GF-D8 (cell line): ENCODE results near the gene AFDN.

Experiments
- DNase-seq: peaks from one replicate; lab custom pipeline; 2025; lab: John Stamatoyannopoulos, UW

Gene AFDN

DNA sequence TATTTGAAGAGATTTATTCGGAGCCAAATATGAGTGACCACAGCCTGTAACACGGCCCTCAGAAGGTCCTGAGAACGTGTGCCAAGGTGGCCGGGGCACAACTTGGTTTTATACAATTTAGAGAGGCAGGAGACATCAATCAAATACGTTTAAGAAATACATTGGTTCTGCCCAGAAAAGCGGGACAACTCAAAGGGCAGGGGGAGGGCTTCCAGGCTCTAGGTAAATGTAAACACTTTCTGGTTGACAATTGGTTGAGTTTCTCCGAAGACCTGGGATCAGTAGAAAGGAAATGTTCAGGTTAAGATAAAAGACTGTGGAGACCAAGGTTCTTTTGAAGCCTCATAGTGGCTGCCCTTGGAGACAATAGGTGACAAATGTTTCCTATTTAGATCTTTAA lies 151.9 kb downstream of the AFDN start:
- DNase-seq, result no peak

DNA sequence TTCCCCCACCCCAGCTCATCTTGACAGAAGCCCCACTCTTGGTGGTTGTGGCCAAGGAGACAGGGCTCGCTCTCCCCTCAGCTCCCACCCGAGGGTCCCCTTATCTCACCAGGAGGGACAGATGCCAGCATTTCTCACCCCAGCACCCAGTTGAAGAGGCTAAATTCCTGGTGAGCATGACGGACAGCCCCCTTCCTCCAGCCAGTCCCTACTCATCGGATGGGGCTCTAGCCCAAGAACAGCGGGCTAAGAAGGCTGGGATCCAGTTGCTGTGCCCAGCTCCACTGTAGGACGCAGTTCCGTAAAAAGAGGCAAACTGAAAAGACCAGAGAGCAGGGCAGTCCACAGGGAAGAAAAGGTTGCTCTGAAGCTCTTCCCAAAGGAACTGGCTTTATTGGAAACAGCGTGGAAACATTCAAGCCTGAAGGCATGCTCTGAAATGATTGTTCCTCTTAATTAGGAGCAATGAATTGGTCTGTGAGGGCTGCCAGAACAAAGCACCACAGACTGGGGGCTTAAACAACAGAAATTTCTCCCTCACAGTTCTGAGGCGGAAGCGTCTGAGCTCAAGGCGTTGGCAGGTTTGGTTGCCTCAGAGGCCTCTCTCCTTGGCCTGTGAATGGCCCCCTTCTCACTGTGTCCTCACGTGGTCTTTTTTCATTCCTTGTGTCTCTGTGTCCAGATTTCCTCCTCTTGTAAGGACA lies 152.9 kb downstream of the AFDN start:
- DNase-seq, result no peak

DNA sequence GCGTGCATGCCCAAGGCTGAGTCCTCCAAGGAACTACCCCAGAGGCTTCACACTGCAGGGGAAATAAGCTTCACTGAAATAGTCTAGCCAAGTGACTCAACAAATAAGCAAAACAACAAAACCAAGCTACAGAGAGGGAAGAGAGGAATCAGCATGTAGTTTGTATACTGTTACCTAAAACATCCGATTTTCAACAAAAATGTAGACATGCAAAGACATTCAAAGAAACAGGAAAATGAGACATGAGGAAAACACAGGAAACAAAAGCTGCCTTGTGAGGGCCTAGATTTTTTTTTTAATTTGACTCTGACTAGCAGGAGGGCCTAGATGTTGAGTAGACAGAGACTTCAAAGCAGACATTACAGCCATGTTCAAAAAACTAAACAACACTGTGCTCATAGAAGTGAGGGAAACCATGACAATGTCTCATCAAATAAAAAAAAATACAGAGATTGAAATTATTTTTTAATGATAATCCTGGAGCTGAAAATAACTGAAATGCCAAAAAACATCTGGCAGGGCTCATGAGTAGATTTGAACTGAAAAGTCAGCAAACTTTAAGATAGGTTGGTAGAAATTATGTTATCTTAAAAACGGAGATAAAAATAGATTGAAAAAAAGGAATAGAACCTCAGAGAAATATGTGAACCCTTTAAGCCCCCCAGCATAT lies 154.3 kb downstream of the AFDN start:
- DNase-seq, result no peak

DNA sequence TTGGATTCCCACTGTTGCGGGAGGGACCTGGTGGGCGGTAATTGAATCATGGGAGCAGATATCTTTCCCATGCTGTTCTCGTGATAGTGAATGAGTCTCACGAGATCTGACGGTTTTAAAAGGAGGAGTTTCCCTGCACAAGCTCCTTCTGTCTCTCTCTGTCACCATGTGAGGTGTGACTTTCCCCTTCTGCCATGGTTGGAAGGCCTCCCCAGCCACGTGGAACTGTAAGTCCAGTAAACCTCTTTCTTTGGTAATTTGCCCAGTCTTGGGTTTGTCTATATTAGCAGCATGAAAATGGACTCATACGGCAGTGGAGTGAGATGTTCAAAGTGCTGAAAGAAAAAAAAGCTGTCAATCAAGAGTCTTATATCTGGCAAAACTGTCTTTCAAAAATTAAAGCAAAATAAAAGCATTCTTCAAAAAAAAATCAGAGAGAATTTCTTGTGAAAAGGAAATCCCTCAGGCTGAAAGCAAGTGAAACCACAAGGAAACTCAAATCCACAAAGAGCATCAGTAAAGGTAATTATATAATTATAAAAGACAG lies 155.3 kb downstream of the AFDN start:
- DNase-seq, result no peak

DNA sequence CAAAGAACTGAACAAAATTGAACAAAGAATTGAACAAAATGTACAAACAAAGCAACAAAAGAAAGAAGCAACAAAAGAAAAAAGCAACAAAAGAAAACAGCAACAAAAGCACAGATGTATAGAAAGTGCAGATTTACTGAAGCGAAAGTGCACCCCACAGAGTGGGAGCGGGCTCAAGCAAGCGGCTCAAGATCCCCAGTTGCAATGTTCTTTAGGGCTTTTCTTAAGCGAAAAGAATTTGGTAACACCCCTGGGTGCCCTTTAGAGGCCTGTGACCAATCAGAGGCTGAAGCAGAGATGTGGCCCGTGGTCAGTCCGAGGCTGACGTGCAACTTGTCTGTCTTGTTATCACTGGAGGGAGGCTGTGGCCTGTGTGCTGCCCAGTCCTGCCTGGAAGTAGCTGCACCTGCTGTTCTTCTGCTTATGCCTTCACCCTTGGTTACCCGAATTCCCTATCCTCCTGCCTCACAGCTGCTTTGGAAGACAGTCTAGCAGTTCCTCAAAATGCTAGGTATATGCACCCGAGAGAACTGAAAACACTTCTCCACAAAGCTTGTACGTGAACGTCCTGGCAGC lies 157.5 kb downstream of the AFDN start:
- DNase-seq, result no peak

DNA sequence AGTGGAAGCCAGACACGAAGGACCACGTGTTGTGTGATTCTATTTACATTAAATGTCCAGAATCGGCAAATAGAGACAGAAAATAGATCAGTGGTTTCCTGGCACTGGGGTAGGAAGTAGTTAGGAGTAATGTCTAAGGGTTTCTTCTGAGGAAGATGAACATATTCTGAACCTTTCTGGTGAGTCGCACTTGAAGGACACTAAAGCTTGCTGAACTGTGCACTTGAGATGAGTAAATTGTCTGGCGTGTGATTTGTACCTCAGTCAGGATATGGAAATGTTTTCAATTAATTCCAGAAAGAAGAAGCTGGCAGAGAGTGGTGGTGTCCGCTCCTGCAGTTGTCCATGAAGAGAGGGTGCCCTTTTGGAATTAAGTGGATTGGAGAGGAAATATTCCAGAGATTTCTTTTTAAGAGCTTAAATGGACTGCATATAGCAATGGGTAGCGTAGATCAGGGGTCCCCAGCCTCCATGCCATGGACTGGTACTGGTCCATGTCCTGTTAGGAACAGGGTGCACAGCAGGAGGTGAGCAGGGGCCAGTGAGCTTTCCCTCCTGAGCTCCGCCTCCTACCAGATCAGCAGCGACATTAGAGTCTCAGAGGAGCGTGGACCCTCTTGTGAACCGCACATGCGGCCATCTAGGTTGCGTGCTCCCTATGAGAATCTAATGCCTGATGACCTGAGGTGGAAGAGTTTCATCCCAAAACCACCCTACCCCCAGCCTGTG lies 158.3 kb downstream of the AFDN start:
- DNase-seq, result no peak

DNA sequence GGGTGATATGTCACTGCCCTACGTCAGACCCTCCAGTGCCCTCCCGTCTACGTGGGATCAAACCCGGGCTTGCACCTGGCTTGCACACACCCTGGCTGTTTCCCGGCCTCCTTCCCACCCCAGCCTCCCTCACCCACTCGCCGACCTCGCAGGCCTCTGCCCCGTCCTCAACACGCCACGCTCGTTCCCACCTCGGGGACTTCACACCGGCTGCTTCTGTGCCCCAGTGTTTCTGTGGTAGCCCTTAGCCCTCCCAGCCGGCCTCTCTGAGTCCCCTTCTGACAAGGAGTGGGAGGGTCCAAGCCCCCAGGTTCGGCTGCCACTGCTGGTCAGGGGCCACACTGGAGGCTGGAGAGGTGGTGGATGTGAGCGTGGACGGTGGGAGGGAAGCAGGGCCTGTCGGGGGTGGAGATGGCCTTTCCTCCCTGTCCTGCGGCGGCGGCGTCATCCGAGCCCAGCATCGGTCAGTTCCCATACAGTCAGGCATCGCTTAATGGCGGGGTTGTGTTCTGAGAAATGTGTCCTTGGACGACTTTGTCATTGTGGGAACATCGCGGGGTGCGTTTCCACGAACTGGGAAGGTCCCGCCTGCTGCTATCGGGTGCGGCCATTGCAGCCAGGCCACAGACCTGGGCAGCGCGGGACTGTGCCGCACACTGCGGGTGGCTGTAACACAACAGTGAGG lies 159.3 kb downstream of the AFDN start:
- no peak for DNase-seq

DNA sequence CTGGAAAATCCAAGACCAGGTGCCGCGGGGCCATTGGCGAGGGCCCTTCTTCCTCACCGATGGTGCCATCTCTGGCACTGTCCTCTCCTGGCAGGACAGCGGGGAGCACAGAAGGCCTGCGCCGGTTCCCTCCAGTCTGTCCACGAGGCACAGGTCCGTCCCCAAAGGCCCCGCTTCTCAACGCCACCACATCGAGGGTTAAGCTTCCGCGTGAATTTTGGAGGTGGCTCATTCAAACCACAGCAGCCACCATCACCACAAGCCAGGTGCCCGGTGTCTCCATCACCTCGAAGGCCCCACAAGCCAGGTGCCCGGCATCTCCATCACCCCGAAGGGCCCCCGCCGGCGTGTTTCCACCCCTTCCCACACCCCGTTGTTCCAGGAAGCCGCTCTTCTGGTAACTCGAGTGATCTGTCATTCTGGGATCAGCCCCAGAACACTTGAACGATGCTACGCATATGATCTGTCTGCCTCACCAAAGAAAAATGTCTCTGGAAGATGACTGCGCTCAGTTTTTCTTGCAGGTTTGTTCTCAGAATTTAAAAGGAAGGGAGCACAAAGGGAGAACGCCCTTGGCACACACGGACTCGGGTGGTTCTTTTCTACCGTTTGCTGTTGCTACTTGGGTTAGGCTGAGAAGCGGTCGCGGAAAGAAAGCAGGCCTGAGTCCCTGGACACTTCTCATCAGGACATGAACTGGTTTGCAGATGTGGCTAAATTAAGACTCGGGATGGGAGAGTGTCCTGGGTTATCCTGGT lies 160.9 kb downstream of the AFDN start:
- DNase-seq, result no peak

DNA sequence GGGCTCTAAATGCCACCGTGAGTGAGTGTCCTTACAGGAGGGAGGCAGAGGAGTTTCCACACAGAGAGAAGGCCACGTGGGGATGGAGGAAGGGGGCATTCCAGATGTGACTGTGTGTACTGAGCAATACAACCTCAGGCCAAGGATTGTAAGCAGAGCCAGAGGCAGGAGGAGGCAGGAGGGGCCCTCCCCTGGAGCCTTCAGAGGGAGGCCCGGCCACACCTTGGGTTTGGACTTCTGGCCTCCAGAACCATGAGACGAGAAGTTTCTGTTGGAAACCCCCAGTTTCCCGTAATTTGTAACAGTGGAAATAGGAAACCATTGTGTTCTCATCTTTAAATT lies 161.4 kb downstream of the AFDN start:
- no peak for DNase-seq

DNA sequence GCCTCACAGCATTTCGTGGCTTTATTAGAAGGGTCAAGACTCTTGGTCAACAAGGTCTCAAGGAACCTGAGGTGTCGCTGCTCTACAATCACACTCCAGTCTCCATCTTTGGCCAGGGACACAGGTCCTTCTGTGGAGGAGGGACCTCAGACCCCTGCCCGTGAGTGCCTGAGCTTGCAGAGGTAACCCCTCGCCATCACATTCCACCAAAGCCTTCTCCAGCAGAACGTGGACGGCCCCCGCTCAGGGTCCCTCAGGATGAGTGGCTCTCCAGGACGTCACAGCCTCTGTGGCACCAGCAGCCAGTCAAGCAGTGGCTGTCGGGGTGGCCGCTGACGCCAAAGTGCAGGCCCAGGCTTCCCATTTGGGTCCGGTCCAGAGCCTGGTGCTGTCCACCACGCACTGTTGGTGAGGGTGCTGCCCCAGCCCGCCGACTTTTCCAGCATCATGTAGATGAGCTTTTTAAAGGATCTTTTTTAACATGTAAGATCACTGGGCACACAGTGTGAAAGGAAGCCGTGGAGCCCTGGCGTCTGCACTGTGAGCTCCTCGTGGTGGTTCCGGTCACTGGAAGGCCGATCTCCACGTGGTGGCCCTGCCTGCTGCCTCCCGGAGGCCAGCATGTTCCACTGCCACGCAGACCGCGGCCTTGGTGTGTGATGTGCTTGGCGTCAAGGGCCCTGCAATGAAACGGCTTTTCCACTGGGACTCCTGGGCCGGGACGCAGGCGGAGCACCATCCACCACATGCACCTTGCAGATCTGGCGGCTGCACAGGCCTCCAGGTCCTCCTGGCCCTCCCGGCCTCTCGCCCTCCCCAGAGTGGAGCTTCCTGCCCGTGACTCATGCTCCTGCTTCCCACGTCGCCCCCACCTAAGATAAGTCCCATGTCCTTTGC lies 162.5 kb downstream of the AFDN start:
- no peak for DNase-seq

DNA sequence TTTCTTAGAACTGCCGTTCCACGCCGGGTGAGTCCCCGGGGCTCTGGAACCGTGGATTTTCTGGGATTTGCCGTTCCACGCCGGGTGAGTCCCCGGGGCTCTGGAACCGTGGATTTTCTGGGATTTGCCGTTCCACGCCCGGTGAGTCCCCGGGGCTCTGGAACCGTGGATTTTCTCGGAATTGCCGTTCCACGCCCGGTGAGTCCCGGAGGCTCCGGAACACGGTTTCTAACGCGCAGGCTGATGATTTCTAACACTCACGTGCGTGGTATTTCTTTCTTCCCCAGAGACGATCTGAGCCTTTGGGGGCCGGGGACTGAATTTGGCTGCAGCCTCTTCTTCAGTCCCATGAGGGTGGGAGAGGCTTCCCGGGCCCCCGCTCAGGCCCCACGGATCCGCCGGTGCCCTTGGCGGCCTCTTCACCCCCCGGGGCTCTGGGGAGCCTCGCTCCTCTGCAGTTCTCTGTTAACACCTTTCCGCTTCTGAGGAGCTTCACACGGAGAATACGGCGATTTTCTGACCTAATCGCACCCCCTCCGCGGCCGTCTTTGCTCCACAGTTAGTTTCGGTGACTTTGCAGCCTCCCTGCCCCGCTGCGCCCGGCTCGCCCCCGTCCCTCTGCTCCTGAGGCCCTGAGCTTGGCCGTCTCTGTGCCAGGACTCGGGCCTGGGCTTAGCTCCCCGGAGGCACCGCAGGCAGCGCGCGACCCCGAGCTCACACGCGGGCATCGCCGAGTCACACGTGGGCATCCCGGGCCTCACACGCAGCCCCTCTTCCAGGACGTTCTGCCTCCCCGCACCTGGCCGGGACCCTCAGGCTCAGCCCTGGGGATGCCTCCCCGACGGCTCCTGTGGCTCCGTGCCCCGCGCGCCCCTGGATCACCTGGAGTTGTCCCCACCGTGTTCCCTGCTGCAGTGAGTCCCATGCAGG lies 163.6 kb downstream of the AFDN start:
- no peak for DNase-seq

DNA sequence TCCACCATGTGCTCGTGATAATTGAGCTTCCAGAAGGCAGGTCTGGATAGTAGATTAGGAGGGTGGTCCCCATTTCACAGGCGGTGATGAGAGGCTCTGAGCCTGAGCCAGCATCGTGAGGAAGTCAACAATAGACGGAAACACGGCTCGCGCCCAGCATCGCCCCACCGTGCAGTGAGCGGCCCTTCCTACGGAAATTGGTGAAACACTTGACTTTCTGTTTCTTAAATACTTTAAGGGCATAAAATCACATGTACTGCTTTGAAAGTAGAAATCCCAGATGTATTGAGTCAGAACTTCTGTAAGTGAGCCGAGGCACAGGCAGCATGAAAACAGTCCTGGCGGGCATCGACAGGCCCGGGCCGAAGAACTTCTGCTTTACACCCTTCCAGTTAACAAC lies 166.5 kb downstream of the AFDN start:
- no peak for DNase-seq

DNA sequence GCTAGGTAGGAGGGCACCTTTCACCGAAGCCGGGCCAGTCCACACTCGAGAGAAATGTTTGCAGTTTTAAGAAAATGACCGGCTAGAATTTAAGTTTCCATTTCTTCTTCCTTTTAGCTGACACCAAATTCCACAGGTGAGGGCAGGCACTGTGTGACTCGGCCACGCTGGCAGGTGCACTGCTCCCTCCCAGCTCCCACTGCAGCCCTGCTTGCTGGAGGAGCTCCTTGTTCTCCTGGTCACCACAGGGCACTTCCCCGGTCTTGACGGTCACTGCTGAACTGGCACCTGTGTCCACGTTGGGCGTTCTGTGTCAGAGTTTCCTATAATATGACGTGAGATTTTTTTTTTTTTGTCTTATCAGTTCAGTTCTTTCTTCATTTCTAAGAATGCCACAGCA lies 167.1 kb downstream of the AFDN start:
- no peak for DNase-seq

DNA sequence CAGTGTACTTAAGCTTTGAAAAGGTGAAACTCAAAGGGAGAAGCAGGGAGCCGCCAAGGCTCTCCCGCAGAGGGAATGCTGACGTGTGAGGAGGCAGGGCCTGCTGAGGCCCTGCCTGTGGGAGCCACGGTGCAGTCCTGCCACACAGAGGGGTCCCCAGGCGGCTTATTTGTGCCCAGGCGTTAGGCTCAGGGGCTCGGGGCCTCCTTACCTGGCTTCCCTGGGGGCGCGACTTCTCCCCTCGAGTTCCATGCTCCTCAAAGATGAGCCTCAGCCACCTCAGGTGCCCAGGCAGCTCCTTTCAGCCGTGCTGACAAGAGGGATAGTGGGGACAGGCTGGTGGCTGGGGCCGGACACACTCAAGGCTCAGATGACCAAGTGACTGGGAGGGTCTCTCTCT lies 168.6 kb downstream of the AFDN start:
- DNase-seq, result no peak

DNA sequence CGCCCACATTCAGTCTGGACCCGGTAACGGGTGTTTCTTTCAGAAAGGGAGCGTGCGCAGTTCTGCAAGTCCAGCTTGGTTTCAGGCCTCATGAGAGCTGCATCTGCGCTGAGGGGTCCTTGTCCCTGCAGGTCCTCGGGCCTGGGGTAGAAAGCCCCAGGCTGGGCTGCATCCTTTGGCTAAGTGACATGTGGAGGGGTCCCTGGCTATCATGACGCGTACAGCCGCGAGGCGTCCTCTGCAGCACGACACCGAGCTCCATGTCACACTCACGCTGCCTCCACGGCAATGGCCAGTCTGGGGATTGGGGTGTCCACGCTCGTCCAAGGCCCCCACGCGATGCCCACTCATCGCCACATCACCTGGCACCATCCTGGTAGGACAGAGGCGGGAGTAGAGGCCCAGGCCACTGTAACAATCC lies 169.0 kb downstream of the AFDN start:
- DNase-seq, result no peak

DNA sequence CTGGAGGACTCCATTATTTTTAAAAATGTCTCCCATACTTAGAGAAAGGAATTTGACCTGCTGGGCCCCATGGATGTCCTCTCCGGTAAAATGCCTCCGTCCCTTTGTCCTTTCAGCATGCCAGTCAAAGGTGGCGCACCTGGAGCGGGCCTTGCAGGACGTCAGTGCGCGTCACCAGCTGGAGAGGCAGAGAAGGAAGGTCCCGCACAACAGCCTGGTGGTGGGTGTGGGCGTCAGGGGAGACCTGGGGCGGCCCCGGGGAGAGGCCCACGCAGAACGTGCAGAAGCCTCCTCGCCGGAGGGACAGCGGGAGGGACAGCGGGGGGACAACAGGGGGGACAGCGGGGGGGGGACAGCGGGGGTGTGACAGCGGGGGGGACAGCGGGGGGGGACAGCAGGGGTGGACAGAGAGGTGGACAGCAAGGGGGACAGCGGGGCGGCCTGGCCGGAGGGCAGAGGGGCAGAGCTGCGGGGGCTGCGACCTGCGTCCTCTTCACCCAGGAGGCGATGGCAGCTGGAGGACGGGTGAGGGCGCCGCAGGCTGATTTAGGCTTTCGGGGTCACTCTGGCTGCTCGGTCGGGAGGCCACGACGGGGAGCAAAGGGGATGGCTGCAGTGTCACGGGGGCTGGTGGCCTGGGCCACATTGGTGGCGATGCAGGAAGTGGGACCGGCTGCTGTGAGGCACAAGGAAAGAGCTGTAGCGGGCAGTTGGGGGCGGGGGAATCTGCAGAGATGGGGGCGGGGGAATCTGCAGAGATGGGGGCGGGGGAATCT lies 169.9 kb downstream of the AFDN start:
- DNase-seq, result no peak

DNA sequence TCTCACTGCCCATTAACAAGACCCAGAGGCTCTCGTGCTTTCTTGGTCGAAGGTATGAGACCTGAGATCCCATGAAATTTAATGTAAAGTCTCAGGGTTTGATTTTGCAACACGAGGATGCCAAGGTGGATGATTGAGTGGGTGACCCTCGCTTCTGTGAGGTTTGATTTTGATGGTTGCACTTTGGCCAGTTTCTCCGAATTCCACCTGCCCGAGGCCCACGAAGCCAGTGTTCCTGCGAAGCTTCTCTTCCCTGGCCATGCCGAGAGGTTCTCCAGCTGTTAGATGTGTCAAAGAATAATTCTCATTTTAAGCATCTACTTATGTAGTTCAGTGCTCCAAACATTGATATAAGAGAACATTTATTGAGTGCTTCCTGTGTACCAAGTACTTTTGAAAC lies 170.9 kb downstream of the AFDN start, which contains the start of gene KIF25:
Gene KIF25, plus strand, starts transcription at position 30 of the 400 bp plus-strand sequence. CDS start 31,915 bp downstream, outside the sequence.
- no peak for DNase-seq

DNA sequence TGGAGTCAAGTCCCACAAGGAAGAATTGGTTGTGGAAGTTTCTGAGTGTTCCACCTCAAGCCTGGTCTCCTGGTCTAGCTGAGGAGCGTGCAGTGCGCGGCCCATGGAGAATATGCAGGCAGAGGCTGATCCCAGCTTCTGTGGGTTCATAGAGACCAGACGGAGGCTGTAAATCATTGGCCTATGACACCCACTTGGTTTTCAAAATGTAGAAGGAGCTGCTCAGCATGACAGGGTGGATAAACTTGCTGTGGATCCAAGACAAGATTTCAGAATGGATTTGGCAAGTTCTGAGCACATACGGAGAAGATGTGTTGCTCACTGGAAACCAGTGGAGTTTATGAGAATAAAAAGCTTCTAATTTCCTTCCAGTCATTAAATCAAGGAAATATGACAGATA lies 171.5 kb downstream of the AFDN start:
- no peak for DNase-seq
